ENCODE results near the gene AGBL5. TPM values are rescaled to one million over a fixed set of nuclear protein-coding genes. Genes with fewer than 3 reads are reported as not detected.

Gene AGBL5
- total RNA-seq, 2 experiments from 2014 or later, result 16.9 to 18.3 TPM

GRCh38 chr2:27092696-27093429, 41.4 kb downstream of the AGBL5 start:
- CTCF ChIA-PET, result interaction anchor here (1.2 kb wide), 1 partner anchor 186 kb away, joined by 3 read pairs; no protein-coding TSS in a partner anchor
- POLR2A ChIA-PET, result interaction anchor here (0.8 kb wide), 1 partner anchor 12 kb away, joined by 3 read pairs; no protein-coding TSS in a partner anchor
- DNase-seq, result no peak
- Mint-ChIP-seq H3K36me3 (ENCODE audit: low read depth) (no peaks in the 10 kb centered on the region), H3K27ac (no peak overlapping the region), H3K27me3 (no peaks in the 10 kb centered on the region), H3K4me1 (peaks cover 14% of the 10 kb centered on the region), H3K9me3 (no peaks in the 10 kb centered on the region), H3K4me3 (no peak overlapping the region)

DNA sequence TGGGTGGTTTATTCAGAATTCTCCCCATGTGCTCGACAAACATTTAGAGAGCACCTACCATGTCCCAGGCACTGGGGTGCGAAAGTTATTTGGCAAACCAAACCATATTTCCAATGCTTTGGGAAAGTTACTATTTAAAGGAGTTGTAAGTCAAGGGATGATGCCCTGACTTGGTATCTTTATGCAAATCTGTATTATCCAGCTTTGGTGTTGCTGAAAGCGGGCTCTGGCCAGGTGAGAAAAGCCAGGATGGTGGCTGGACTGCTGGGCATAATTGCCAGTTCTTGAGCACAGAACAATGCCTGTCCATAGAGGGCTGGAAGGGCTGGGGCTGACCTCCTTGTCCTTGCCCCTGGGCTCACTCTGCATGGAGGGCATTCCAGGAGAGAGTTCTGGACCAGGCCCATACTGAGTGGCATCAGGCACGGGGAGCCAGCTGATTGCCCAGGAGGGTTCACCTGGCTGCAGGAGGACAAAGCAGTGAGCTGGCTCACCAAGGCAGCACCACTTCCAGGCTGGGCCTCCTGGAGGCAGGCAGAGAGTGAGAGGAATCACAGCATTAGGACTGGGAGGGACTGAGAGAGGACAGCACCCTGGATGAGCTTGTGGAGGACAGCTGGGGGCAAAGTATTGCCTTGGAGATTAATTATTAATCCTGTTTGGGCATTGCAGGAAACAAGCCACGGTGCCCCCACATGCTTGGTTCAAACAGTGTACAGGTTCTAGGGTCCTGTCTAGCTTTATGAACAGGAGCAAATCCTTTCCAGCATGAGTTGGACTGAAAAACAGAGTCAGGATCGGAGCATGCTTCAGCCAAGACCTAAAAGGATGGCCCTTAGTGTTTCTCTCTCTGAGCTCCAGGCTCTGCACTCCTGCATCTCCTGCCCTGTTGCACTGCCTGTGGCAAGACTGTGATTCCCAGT, 42.2 kb downstream of the AGBL5 start:
- ChIA-PET POLR2A (no interaction called here), CTCF (interaction anchor here (0.6 to 1.2 kb wide), 2 partner anchors 27 to 185 kb away, joined by 3 to 4 read pairs; no protein-coding TSS in a partner anchor)
- Mint-ChIP-seq H3K4me3 (no peak overlapping the region), H3K4me1 (peaks cover 13% of the 10 kb centered on the region), H3K36me3 (ENCODE audit: low read depth) (no peaks in the 10 kb centered on the region), H3K9me3 (no peaks in the 10 kb centered on the region), H3K27me3 (no peaks in the 10 kb centered on the region), H3K27ac (no peak overlapping the region)
- no peak for DNase-seq

- H3K9me3 Mint-ChIP-seq, result no peaks in the 10 kb centered on the region
- peaks cover 13% of the 10 kb centered on the region for H3K4me1 Mint-ChIP-seq
- ChIA-PET POLR2A (interaction anchor here (2.3 kb wide), 1 partner anchor 43 kb away, joined by 6 read pairs; the partner anchor contains the start of gene AGBL5), CTCF (interaction anchor here (0.6 kb wide), 1 partner anchor 28 kb away, joined by 4 read pairs; no protein-coding TSS in a partner anchor)
- H3K27ac Mint-ChIP-seq, result no peak overlapping the region
- no peaks in the 10 kb centered on the region for H3K27me3 Mint-ChIP-seq
- DNase-seq, result no peak
- no peak overlapping the region for H3K4me3 Mint-ChIP-seq
- H3K36me3 Mint-ChIP-seq (ENCODE audit: low read depth), result no peaks in the 10 kb centered on the region
Measured at GRCh38 chr2:27094353-27094984, 43.0 kb downstream of the AGBL5 start.

- no peak overlapping the region for H3K27ac Mint-ChIP-seq
- no peaks in the 10 kb centered on the region for H3K9me3 Mint-ChIP-seq
- CTCF ChIA-PET, result interaction anchor here (0.9 to 7.9 kb wide), 3 partner anchors 8 to 185 kb away, joined by 3 to 75 read pairs (median 10); partner anchors contain the start of genes KHK and TRIM54
- peaks cover 12% of the 10 kb centered on the region for H3K4me1 Mint-ChIP-seq
- H3K4me3 Mint-ChIP-seq, result no peak overlapping the region
- DNase-seq, result no peak
- POLR2A ChIA-PET, result interaction anchor here (1.0 to 2.3 kb wide), 5 partner anchors 10 to 185 kb away, joined by 3 to 6 read pairs (median 5); partner anchors contain the start of genes AGBL5 and OST4
- H3K36me3 Mint-ChIP-seq (ENCODE audit: low read depth), result no peaks in the 10 kb centered on the region
- H3K27me3 Mint-ChIP-seq, result no peaks in the 10 kb centered on the region
Measured at GRCh38 chr2:27095427-27095744, 43.9 kb downstream of the AGBL5 start.

DNA sequence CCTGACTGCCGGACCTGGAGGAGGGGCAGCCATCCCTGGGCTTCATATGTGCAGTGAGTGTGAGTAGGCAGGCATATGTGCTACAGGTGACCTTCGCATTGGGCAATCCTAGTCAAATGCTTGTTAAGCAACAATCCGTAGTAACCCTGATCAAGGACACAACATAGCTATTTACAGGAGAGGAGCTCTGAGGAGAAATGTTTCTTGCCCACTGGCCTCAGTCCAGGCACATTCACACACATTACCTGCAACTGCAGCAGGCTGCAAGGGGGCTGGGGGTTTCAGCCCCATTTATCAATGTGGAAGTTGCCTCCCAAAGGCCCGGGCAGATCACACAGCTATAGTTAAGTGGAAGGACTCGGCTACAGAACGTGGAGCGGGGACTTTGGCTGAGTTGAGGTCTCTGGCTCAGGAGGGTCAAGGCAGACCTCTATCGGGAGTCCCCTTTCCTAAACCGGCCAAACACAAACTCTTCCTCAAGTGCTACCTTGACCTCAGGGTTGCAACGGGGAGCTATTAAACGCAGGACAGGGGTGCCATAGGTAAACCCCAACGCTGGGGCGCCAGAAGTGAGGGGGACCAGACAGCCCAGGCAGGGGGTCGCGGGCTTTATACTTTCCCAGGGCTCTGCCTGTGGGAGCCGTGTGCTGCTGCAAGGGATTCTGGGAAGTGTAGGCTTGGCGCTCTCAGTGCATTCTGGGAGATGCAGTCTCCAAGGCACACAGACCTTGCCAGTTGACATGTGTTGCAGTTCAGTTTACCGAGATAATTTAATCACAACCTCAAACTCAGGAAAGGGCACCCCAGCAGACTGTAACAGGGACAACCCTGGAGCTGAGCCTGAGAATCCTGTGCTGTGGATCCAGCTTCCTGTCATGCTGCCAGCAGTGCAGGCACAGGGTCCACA, 44.5 kb downstream of the AGBL5 start:
- CTCF ChIA-PET, result interaction anchor here (0.9 to 7.9 kb wide), 6 partner anchors 9 to 208 kb away, joined by 3 to 75 read pairs (median 8); partner anchors contain the start of genes ABHD1, KHK and TRIM54
- Mint-ChIP-seq H3K27me3 (no peaks in the 10 kb centered on the region), H3K9me3 (no peaks in the 10 kb centered on the region), H3K36me3 (ENCODE audit: low read depth) (no peaks in the 10 kb centered on the region), H3K27ac (no peak overlapping the region), H3K4me3 (no peak overlapping the region), H3K4me1 (peaks cover 12% of the 10 kb centered on the region)
- peak; percentile 60 for DNase-seq
- POLR2A ChIA-PET, result interaction anchor here (0.6 to 2.5 kb wide), 8 partner anchors 9 to 184 kb away, joined by 3 to 6 read pairs (median 4); partner anchors contain the start of genes AGBL5 and OST4

DNA sequence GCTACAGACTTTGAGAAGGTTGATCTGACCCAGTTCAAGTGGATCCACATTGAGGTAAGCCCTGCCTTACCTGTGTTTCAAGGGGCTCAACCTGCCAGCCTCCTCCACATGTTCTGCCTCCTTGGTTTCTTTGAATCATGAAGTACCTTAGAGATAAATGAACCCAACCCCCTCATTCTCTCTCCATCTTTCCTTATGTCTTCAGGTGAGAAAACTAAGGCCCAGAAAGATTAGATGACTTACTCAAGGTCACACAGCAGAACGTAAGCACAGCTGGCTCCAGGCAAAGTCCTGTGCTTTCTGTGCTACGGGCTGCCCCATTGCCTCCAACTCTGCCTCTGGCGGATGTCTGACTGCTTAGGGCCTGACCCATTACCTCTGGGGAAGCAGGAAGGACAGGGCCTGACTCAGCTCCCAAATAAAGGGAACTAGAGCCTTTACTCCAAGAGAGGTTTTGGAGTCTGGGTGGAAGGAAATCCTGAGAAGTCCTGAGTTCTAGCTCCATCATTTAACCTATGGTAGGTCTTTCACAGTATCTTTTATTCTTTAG, 45.4 kb downstream of the AGBL5 start:
- no peak overlapping the region for H3K27ac Mint-ChIP-seq
- no peak overlapping the region for H3K4me3 Mint-ChIP-seq

DNA sequence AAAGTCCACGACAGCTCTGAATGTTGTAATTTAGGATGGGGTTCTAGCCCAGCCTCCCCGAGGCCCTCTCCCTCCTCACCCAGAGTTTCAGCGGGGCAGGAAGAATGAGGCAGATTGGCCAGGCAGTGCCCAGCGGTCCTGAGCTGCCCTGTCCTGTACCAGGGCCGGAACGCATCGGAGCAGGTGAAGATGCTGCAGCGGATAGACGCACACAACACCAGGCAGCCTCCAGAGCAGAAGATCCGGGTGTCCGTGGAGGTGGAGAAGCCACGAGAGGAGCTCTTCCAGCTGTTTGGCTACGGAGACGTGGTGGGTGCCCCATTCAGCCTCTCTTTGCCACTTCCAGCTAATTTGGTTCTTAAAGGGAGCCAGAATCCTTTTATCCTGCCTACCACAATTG, 45.9 kb downstream of the AGBL5 start:
- CTCF ChIA-PET, result interaction anchor here (0.9 to 7.9 kb wide), 9 partner anchors 10 to 207 kb away, joined by 3 to 75 read pairs (median 4); partner anchors contain the start of genes ABHD1, KHK, SLC30A3 and TRIM54

More for the DNA sequence above, 45.4 kb downstream of the AGBL5 start:
- CTCF ChIA-PET, result interaction anchor here (0.9 to 7.9 kb wide), 7 partner anchors 9 to 207 kb away, joined by 3 to 75 read pairs (median 6); partner anchors contain the start of genes ABHD1, KHK and TRIM54
- peaks cover 12% of the 10 kb centered on the region for H3K4me1 Mint-ChIP-seq
- POLR2A ChIA-PET, result interaction anchor here (0.6 to 2.5 kb wide), 5 partner anchors 9 to 152 kb away, joined by 3 to 6 read pairs (median 4); partner anchors contain the start of gene OST4
- H3K9me3 Mint-ChIP-seq, result no peaks in the 10 kb centered on the region
- H3K36me3 Mint-ChIP-seq (ENCODE audit: low read depth), result no peaks in the 10 kb centered on the region
- no peaks in the 10 kb centered on the region for H3K27me3 Mint-ChIP-seq
- DNase-seq, result no peak

DNA sequence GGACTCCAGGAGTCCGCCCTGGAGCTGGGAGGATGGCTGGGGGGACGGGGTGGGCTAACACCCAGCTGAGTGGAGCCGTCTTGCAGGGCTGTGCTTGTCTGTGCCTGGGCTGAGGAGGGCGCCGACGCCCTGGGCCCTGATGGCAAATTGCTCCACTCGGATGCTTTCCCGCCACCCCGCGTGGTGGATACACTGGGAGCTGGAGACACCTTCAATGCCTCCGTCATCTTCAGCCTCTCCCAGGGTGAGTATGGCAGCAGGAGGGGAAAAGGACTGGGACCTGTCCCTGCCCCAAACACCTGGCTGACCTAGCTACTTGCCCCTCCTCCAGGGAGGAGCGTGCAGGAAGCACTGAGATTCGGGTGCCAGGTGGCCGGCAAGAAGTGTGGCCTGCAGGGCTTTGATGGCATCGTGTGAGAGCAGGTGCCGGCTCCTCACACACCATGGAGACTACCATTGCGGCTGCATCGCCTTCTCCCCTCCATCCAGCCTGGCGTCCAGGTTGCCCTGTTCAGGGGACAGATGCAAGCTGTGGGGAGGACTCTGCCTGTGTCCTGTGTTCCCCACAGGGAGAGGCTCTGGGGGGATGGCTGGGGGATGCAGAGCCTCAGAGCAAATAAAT, 48.0 kb downstream of the AGBL5 start:
- no peaks in the 10 kb centered on the region for H3K27me3 Mint-ChIP-seq
- H3K36me3 Mint-ChIP-seq (ENCODE audit: low read depth), result no peaks in the 10 kb centered on the region
- POLR2A ChIA-PET, result no interaction called here
- no peak overlapping the region for H3K4me3 Mint-ChIP-seq
- CTCF ChIA-PET, result interaction anchor here (0.8 to 7.9 kb wide), 6 partner anchors 9 to 310 kb away, joined by 3 to 75 read pairs (median 4); partner anchors contain the start of genes ABHD1, PPM1G and TRIM54
- no peak for DNase-seq
- no peak overlapping the region for H3K27ac Mint-ChIP-seq
- peaks cover 12% of the 10 kb centered on the region for H3K4me1 Mint-ChIP-seq
- H3K9me3 Mint-ChIP-seq, result no peaks in the 10 kb centered on the region

More for the DNA sequence above, 45.9 kb downstream of the AGBL5 start:
- Mint-ChIP-seq H3K9me3 (no peaks in the 10 kb centered on the region), H3K4me3 (no peak overlapping the region), H3K36me3 (ENCODE audit: low read depth) (no peaks in the 10 kb centered on the region), H3K27ac (no peak overlapping the region), H3K27me3 (no peaks in the 10 kb centered on the region), H3K4me1 (peaks cover 12% of the 10 kb centered on the region)
- POLR2A ChIA-PET, result interaction anchor here (0.6 to 2.5 kb wide), 2 partner anchors 13 to 17 kb away, joined by 3 to 6 read pairs; no protein-coding TSS in a partner anchor
- no peak for DNase-seq

DNA sequence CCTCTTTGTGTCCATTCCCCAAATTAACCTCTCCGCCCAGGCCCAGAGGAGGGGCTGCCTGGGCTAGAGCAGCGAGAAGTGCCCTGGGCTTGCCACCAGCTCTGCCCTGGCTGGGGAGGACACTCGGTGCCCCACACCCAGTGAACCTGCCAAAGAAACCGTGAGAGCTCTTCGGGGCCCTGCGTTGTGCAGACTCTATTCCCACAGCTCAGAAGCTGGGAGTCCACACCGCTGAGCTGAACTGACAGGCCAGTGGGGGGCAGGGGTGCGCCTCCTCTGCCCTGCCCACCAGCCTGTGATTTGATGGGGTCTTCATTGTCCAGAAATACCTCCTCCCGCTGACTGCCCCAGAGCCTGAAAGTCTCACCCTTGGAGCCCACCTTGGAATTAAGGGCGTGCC, 48.6 kb downstream of the AGBL5 start:
- H3K4me3 Mint-ChIP-seq, result no peak overlapping the region
- ChIA-PET POLR2A (no interaction called here), CTCF (interaction anchor here (1.0 to 7.9 kb wide), 5 partner anchors 9 to 310 kb away, joined by 3 to 75 read pairs (median 5); partner anchors contain the start of genes ABHD1, PPM1G and TRIM54)
- H3K9me3 Mint-ChIP-seq, result no peaks in the 10 kb centered on the region
- H3K4me1 Mint-ChIP-seq, result peaks cover 12% of the 10 kb centered on the region
- no peaks in the 10 kb centered on the region for H3K27me3 Mint-ChIP-seq
- H3K27ac Mint-ChIP-seq, result no peak overlapping the region
- no peak for DNase-seq
- no peaks in the 10 kb centered on the region for H3K36me3 Mint-ChIP-seq (ENCODE audit: low read depth)

DNA sequence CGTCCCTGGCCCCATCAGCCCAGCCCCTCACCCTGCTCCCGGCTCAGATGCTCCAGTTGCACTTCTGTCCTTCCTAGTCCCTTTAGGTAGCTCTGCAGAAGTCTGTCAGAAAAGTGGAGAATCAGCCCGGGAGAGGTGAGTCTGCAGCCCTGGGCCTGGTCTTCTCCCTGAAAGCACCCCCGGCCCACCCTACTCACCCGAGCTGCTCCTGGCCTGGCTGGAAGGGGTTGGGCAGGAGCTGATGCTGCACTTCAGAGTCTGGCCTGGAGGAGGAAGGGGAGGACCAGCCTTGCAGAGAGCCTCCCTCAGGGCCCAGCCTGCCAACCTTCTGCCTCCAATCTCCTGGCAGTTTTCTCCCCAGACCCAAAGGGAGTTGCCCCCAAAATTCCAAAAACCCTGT, 50.9 kb downstream of the AGBL5 start:
- no peak for DNase-seq
- no peaks in the 10 kb centered on the region for H3K27me3 Mint-ChIP-seq
- H3K4me1 Mint-ChIP-seq, result no peaks in the 10 kb centered on the region
- H3K36me3 Mint-ChIP-seq (ENCODE audit: low read depth), result no peaks in the 10 kb centered on the region
- H3K9me3 Mint-ChIP-seq, result no peaks in the 10 kb centered on the region
- no peak overlapping the region for H3K27ac Mint-ChIP-seq
- CTCF ChIA-PET, result interaction anchor here (0.8 to 7.9 kb wide), 3 partner anchors 68 to 202 kb away, joined by 3 to 75 read pairs (median 46); partner anchors contain the start of gene TRIM54
- no peak overlapping the region for H3K4me3 Mint-ChIP-seq
- POLR2A ChIA-PET, result interaction anchor here (2.0 kb wide), 1 partner anchor 16 kb away, joined by 7 read pairs; the partner anchor contains the start of gene KHK

Measured in activated CD4-positive, alpha-beta memory T cell treated with anti-CD3 and anti-CD28 coated beads, Interleukin-2, amount 10 ng/mL, durations not matched to agents 7 days and 5 days (primary cell).